ENCODE measurements around the gene SUN3.
"Not testable (repeated sequence)": the region's sequence is repeated elsewhere in the genome, so short reads cannot be mapped to it uniquely, and the experiment has no call there.

The SUN3 gene

DNA sequence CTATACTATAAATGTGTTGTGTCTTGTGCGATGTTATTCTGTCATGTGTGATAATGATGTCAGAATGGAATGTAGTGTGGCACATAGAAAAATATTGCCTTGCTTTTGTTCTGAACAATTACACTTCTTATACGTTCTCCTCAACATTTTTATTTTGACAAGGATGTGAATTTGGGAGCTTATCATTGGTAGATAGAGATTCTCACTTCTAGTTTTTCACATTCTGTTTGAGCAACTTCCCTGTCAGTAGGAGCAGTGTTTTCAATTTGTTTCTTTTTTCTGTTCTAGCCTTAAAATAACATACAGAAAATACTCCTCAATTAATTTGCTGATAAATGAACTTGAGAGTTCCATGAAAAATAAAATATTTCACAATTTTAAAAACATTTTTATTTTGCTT lies 17.6 kb downstream of the SUN3 start:
- H3K4me3 ChIP-seq (ENCODE audit: low read depth, low read length): no peak overlapping the region
- TF ChIP-seq, protein P1, sequence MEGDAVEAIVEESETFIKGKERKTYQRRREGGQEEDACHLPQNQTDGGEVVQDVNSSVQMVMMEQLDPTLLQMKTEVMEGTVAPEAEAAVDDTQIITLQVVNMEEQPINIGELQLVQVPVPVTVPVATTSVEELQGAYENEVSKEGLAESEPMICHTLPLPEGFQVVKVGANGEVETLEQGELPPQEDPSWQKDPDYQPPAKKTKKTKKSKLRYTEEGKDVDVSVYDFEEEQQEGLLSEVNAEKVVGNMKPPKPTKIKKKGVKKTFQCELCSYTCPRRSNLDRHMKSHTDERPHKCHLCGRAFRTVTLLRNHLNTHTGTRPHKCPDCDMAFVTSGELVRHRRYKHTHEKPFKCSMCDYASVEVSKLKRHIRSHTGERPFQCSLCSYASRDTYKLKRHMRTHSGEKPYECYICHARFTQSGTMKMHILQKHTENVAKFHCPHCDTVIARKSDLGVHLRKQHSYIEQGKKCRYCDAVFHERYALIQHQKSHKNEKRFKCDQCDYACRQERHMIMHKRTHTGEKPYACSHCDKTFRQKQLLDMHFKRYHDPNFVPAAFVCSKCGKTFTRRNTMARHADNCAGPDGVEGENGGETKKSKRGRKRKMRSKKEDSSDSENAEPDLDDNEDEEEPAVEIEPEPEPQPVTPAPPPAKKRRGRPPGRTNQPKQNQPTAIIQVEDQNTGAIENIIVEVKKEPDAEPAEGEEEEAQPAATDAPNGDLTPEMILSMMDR (IDR thresholded peaks at IDR 0.05; ENCODE audit: borderline replicate concordance, insufficient read depth, low read depth, low read length): no peak

DNA sequence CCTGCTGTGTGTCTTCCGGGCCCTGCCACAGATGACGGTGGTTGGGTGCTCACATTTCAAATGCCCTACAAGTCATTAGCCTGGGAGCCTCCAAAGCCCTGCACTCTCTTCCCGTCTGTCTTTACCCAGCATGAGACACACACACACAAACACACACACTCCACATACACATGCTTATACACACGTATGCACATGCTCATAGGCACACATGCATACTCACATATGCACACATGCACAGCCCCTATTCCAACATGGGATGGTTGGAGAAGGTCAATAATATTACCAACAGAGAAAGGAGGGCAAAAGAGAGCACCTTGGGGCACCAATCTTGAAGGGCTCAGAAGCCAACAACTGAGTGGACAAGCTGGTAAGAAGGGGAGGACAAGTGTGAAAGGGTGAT lies 19.0 kb downstream of the SUN3 start:
- TF ChIP-seq, protein P1 (IDR thresholded peaks at IDR 0.05; ENCODE audit: borderline replicate concordance, insufficient read depth, low read depth, low read length): no peak

DNA sequence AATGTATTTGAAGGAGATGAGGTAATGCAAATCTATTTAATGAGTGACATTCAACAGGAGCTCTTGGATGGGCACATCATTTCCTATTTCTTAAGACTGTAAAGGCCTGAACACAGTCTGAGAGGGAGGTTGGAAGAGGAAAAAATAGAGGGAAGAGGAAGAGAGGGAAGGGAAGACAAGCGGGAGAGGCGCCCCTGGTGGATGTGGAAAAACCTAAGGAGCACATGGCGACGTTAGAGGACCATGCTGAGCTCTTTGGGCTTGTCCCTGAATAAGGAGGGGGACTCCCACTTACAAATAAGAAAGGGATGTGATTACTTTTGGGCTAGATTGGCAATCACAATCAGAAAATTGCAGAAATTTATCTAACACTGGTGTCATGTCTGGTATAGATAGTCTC lies 19.6 kb downstream of the SUN3 start:
- TF ChIP-seq, protein P1 (IDR thresholded peaks at IDR 0.05; ENCODE audit: borderline replicate concordance, insufficient read depth, low read depth, low read length): no peak
- H3K4me3 ChIP-seq (ENCODE audit: low read depth, low read length): no peak overlapping the region

More for the DNA sequence above, 19.0 kb downstream of the SUN3 start:
- H3K4me3 ChIP-seq (ENCODE audit: low read depth, low read length): no peak overlapping the region

DNA sequence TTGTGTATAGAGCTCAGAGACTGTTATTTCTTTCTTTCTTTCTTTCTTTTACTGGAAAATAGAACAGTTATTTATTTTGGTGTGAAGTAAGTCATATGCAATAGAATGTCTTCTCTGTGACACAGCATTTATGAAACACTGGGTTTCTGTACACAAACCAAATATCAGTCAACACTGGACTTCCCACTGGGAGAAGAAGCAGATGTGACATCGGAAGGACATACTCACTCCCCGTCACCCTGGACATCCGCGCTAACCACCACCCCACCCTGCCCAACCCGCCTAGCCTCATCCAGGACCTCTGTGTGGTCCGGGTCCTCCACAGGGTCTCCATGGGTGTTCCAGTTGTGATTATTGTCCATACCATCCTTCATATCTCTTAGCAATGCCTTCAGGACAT lies 22.0 kb downstream of the SUN3 start:
- H3K4me3 ChIP-seq (ENCODE audit: low read depth, low read length): no peak overlapping the region
- TF ChIP-seq, protein P1 (IDR thresholded peaks at IDR 0.05; ENCODE audit: borderline replicate concordance, insufficient read depth, low read depth, low read length): no peak

DNA sequence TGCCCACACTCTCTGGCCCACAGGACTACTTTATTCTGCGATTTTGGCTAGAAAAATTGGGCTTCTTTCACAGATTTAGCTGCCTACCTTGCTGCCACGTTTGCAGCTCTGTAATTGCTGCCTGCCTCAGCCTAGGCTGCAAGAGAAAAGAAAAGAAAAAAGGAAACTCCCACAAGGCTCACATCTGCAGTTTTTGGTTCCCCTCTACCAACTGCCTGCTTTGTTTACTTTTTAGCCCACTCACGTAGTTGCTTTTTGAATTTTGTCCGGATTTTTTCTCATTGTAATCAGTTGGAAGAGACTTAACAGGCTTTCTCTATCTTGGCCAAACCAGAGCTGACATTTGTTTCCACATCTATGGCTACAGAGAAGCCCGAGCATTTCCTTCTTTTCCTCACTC lies 24.3 kb downstream of the SUN3 start:
- H3K4me3 ChIP-seq (ENCODE audit: low read depth, low read length): no peak overlapping the region
- TF ChIP-seq, protein P1 (IDR thresholded peaks at IDR 0.05; ENCODE audit: borderline replicate concordance, insufficient read depth, low read depth, low read length): no peak

DNA sequence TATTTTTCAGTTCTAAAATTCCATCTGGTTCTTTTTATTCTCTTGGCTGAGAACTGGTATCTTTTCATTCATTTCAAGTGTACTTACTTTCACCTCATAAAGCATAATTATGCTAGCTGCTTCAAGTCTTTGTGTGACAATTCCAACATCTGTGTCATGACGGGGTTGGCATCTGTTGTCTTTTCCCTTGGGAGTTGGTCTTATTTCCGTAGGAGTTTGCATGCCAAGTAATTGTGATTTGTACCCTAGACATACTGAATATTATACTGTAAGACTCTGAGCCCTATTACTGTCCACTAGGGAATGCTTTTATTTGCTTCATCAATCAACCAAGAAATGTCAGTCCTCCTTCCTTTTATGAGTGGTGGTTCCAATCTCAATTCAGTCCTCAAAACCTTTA lies 24.9 kb downstream of the SUN3 start:
- no peak overlapping the region for H3K4me3 ChIP-seq (ENCODE audit: low read depth, low read length)
- TF ChIP-seq, protein P1 (IDR thresholded peaks at IDR 0.05; ENCODE audit: borderline replicate concordance, insufficient read depth, low read depth, low read length): no peak

DNA sequence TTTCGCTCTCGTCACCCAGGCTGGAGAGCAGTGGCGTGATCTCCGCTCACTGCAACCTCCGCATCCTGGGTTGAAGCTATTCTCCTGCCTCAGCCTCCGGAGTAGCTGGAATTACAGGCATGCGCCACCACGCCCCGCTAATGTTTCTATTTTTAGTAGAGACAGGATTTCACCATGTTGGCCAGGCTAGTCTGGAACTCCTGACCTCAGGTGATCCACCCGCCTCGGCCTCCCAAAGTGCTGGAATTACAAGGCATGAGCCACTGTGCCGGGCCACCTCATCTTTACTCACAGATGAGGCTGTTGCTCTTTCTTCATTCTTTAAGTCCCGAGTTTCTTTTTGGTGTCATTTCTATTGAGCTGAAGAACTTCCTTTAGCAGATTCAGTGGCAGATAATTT lies 28.7 kb downstream of the SUN3 start:
- not testable (repeated sequence) for H3K4me3 ChIP-seq (ENCODE audit: low read depth, low read length)

DNA sequence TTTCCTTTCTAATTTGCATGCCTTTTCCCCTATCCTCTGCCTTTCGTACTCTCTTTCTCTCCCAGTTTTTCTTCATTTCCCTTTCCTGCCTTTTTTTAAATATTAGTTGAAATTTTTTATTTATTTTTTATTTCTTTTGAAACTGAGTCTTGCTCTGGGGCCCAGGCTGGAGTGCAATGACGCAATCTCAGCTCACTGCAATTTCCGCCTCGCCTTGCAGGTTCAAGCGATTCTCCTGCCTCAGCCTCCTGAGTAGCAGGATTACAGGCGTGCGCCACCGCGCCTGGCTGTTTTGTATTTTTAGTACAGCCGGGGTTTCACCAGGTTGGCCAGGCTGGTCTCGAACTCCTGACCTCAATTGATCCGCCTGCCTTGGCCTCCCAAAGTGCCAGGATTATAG lies 29.5 kb downstream of the SUN3 start:
- TF ChIP-seq, protein P1 (IDR thresholded peaks at IDR 0.05; ENCODE audit: borderline replicate concordance, insufficient read depth, low read depth, low read length): no peak
- no peak overlapping the region for H3K4me3 ChIP-seq (ENCODE audit: low read depth, low read length)

All from GM12875 (cell line).